HG03520 (cell line): ENCODE measurements around the gene NECAP2.
"Not testable (repeated sequence)": the region's sequence is repeated elsewhere in the genome, so short reads cannot be mapped to it uniquely, and the experiment has no call there.

Source experiments
- ATAC-seq: cut with Tn5 transposase; IDR thresholded peaks from one replicate; pipeline ENCODE4 v1.9.1; 2021; ENCODE audit warnings: mild to moderate bottlenecking, moderate library complexity; ENCODE audit not compliant: unreplicated experiment

NECAP2 gene

DNA sequence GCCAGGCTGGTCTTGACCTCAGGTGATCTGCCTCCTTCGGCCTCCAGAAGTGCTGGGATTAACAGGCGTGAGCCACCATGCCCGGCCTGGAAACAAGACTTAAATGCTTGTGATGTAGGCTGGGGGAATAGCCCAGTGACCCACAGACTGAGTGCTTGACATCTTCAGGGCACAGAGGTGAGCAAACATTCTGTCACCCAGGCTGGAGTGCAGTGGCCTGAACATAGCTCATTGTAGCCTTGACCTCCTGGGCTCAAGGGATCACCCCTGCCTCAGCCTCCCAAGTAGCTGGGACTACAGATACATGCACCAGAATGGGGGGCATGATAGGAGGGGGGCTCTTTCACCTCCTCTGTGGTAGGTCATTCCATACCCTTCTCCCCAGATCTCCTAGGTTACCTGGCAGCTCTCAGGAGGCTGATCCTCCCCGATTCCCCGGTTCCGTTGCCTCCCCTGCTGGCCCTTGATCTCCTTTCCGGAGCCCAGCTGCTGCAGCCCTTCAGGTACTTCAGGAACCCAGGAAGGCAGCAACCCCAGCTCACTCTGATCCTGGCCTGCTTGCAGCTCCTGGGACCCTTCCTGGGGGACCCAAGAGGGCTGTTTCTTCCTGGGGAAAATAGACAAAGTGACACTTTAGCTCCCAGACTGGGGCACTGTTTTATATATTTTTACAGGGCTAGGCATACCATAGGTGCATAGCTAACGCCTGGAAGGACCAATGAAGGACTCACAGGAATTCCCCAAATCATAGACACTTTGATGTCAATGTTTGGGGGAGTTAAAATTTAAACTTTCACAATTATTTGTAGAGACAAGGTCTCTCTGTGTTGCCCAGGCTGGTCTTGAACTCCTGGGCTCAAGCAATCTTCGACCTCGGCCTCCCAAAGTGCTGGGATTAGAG lies 15.1 kb upstream of the NECAP2 start:
- no peak for ATAC-seq

- ATAC-seq: no peak
These were observed 9.9 kb upstream of the NECAP2 start for GRCh38 chr1:16430606-16431005.

DNA sequence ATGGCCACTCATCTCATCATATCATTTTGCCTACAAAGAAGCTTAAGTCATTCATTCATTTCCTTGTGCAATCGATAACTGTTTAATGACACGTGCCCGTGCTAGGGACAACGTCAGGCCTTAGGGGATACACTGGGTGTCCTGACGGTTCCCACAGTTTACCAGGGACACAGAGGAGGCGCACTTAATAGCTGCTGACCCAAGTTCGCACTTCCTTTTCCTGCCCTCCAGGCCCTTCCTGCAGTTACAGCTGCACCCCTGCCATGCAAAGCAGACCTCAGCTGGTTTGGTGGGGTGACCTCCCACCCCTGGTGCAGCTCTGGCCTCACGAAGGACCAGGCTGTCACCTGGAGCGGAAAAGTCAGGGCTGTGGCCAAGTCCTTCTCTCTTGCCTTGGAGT lies 7.5 kb upstream of the NECAP2 start:
- ATAC-seq: no peak

- no peak for ATAC-seq
These were observed 6.5 kb upstream of the NECAP2 start for GRCh38 chr1:16434007-16434406.

- no peak for ATAC-seq
These were observed 6.0 kb upstream of the NECAP2 start for GRCh38 chr1:16434501-16434900.

DNA sequence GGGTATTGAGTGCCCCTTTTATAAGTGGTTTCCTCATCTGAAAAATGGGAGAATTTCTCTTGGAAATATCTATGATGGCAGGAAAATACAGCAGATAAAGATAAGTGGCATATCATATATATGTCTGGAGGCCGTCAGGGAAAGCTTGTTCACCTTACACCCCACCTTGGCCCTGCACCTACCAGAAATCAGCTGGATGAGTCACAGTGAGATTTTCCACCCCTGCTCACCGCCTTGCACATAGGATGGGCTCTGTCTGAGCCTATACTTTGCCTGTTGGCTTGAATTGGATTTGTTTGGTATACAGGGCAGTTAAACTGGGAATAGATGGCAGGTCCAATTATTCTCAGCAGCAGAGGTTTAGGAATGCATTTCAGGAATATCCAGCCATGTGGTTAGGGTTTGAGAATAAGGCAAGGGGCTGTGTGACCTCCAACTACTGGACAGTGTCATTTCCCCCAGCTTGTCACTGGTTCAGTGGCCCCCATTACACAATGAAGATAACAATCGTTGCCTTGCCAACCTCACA lies 3.5 kb upstream of the NECAP2 start, which contains the start of gene SPATA21:
TSS of gene SPATA21 (minus strand) at position 479 of the 529 bp plus-strand sequence. CDS start 6,053 bp downstream, outside the sequence.
- no peak for ATAC-seq

GRCh38 chr1:16438516-16438915 lies 2.0 kb upstream of the NECAP2 start:
- ATAC-seq: no peak

DNA sequence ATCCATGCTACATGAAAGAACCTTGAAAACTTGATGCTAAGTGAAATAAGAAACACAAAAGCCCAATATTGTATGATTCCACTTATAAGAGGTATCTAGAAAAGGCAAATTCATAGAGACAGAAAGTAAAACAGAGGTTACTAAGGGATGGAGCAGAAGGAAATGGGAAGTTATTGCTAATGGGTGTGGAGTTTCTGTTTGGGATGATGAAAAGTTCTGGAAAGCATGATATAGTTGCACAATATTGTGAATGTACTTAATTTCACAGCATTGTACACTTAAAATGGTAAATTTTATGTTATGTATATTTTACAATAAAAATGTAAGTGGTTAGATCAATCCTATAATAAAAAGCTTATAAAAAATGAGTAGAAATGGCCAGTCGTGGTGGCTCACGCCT lies 1.6 kb upstream of the NECAP2 start:
- ATAC-seq: no peak

DNA sequence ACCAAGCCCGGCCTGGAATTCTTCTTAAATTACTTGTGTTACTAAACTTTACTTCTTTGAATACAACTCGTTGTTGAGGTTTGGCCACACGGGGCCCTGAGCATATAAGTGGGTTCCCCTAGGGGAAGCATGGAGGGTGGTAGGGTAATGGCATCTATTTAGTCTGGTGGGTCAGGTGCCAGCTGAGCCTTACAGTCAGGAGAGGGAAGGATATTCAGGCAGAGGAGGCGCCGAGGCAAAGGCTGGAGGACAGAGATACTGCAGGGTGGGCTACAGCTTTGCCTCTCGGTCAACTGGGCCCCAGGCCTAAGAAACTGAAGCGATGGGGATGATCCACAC lies 424 bp upstream of the NECAP2 start:
- ATAC-seq: no peak

DNA sequence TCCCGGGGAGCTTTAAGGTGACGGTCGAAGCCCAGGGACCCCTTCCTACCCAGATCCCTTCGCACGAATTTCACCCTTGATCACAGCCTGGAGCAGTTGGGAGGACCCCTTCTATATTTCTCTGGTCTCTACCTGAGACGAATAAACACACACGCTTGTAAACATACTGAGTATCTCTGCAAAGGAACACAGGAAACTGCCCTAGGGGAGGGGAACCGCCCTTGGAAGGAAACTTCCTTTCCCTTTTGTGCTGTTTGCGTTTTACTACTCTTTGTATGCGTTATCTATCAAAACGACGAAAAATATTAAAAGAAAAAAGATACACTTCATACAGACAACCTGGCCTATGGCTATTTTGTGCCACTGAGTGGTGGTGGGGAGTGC lies 750 bp downstream of the NECAP2 start:
- no peak for ATAC-seq

GRCh38 chr1:16442265-16442664 lies 1.7 kb downstream of the NECAP2 start:
- no peak for ATAC-seq

DNA sequence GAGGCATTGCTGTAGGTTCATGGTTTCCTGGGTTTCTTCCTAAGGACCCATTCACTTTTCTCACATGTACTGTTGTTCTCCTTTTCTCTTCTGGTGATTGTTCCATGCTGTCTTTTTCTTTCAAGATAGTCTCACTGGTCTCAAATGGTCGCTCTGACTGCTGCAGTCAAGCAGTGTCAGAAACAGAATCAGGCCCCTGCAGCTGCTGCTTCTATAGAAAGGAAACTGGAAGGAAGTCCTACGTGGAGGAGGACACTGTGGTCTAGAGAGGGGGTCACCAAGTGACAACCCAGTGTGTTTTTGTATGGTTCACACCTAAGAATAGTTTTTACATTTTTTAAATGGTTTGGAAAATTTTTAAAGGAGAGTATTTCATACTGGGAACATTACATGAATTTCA lies 2.4 kb downstream of the NECAP2 start:
- ATAC-seq: no peak

GRCh38 chr1:16443975-16444770 lies 3.6 kb downstream of the NECAP2 start:
- no peak for ATAC-seq

- no peak for ATAC-seq
These were observed 4.5 kb downstream of the NECAP2 start for GRCh38 chr1:16445052-16445451.

GRCh38 chr1:16446116-16446515 lies 5.6 kb downstream of the NECAP2 start:
- no peak for ATAC-seq

DNA sequence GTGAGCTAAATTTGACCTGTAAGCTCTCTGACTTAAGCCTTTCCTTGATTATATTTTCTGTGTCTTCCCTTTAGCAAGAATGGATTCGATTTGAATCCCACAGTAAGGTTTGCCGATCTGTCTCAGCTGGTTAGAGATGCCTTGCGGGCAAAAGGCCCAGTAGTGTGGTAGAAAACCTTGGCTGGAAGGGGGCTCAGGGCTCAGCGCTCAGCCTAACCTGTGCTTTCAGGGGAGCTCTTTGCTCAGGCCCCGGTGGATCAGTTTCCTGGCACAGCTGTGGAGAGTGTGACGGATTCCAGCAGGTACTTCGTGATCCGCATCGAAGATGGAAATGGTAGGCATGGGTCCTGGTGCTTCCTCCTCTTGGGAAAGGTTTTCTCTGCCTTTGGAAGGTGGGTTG lies 7.1 kb downstream of the NECAP2 start:
- no peak for ATAC-seq

- ATAC-seq: no peak
These were observed 8.5 kb downstream of the NECAP2 start for GRCh38 chr1:16449065-16449464.

- no peak for ATAC-seq
These were observed 9.1 kb downstream of the NECAP2 start for GRCh38 chr1:16449666-16450065.

DNA sequence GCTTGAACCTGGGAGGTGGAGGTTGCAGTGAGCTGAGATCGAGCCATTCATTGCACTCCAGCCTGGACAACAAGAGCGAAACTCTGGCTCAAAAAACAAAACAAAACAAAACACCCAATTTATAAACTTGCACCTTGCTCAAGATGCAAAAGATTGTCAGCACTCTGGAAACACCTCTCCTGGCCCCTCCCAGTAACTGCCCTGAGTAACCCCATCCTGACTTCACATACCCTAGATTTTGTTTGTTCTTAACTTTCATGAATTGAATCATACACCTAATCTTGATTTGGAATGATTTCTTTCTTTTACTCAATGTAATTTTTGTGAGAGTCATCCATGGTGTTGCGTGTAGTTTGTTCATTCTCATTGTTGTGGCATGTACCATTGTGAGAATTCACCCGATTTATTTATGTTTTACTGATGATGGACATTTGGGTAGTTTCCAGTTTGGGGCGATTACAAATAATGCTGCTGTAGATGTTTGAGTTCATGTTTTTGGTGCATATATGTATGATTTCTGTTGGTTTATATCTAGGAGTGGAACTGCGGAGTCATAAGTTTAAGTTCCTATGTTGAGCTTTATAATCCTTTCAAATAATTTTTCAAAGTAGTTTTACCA lies 10.4 kb downstream of the NECAP2 start:
- ATAC-seq: no peak

GRCh38 chr1:16451841-16452528 lies 11.5 kb downstream of the NECAP2 start:
- ATAC-seq: no peak

GRCh38 chr1:16454909-16455308 lies 14.4 kb downstream of the NECAP2 start:
- not testable (repeated sequence) for ATAC-seq
